ENCODE results near the gene PLAC1.

The PLAC1 gene

DNA sequence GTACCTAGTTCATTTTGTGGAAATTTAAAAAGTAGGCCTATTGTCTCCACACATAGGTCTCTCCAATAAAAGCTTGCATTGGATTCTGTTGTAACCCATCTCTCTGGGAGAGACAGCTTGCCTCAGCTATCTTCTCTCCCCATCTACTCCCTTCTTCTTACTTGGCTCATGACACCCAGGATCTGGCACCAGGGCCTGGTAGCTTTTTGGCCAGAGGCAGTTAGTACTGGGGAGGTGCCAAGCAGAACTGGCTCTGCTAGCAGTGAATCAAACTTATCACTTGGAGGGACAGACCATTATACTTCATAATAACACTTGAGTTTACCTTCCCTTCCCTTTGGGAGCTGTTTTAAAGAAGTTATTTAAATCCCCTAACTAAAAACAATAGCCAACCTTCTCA, 31.8 kb downstream of the PLAC1 start:
- Histone ChIP-seq H3K27me3 (ENCODE audit: insufficient read depth, low read depth, severe bottlenecking) (no peaks in the 10 kb centered on the region), H3K9me3 (ENCODE audit: severe bottlenecking) (no peaks in the 10 kb centered on the region), H3K36me3 (no peaks in the 10 kb centered on the region), H3K27ac (no peak overlapping the region), H3K4me3 (ENCODE audit: low read depth, low read length) (no peak overlapping the region)
- no peak for DNase-seq
- TF ChIP-seq, protein P1, sequence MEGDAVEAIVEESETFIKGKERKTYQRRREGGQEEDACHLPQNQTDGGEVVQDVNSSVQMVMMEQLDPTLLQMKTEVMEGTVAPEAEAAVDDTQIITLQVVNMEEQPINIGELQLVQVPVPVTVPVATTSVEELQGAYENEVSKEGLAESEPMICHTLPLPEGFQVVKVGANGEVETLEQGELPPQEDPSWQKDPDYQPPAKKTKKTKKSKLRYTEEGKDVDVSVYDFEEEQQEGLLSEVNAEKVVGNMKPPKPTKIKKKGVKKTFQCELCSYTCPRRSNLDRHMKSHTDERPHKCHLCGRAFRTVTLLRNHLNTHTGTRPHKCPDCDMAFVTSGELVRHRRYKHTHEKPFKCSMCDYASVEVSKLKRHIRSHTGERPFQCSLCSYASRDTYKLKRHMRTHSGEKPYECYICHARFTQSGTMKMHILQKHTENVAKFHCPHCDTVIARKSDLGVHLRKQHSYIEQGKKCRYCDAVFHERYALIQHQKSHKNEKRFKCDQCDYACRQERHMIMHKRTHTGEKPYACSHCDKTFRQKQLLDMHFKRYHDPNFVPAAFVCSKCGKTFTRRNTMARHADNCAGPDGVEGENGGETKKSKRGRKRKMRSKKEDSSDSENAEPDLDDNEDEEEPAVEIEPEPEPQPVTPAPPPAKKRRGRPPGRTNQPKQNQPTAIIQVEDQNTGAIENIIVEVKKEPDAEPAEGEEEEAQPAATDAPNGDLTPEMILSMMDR (IDR thresholded peaks at IDR 0.05; ENCODE audit: low read depth, low read length): no peak

DNA sequence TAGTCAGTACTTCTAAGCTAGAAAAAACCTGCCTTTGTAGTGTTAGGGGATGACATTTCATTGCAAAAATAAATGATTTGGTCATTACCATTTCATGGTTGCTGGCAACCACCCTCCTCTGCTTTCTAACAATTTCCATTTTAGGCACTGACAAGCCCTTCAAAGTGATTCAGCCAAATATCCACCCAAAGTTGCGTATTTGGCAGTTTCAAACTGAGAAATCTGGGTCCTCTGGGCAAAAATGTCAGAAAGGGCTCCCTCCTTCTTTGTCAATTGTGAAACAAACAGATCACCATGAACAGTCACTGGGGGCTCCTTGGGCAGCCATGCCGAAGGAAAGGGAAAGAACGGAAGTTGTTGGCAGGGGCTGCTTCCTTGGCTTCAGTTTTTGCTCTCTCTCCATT, 33.0 kb downstream of the PLAC1 start:
- H3K36me3 ChIP-seq: no peaks in the 10 kb centered on the region
- DNase-seq: no peak
- no peak overlapping the region for H3K4me3 ChIP-seq (ENCODE audit: low read depth, low read length)
- TF ChIP-seq, protein P1 (IDR thresholded peaks at IDR 0.05; ENCODE audit: low read depth, low read length): no peak
- no peak overlapping the region for H3K27ac ChIP-seq
- H3K27me3 ChIP-seq (ENCODE audit: insufficient read depth, low read depth, severe bottlenecking): no peaks in the 10 kb centered on the region
- no peaks in the 10 kb centered on the region for H3K9me3 ChIP-seq (ENCODE audit: severe bottlenecking)

DNA sequence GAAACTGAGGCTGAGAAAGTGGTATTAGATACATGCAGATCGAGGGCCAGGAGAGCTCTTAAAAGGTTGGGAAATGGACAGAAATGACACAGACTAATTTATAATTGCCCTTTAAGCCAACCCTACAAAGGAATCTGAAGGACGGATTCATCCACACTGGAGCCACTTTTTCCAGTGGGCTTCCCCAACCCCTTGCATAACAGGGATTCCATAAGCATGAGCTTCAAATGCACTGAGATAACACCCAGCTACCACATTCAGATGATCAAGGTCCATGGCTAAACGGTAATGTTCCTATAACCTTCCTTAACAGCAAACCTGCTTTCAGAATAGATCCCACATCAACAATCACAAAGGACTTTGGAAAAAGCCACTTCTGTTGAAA, 34.2 kb downstream of the PLAC1 start:
- H3K27me3 ChIP-seq (ENCODE audit: insufficient read depth, low read depth, severe bottlenecking): no peaks in the 10 kb centered on the region
- TF ChIP-seq, protein P1 (IDR thresholded peaks at IDR 0.05; ENCODE audit: low read depth, low read length): no peak
- H3K9me3 ChIP-seq (ENCODE audit: severe bottlenecking): no peaks in the 10 kb centered on the region
- no peak for DNase-seq
- no peaks in the 10 kb centered on the region for H3K36me3 ChIP-seq
- H3K27ac ChIP-seq: no peak overlapping the region
- H3K4me3 ChIP-seq (ENCODE audit: low read depth, low read length): no peak overlapping the region

DNA sequence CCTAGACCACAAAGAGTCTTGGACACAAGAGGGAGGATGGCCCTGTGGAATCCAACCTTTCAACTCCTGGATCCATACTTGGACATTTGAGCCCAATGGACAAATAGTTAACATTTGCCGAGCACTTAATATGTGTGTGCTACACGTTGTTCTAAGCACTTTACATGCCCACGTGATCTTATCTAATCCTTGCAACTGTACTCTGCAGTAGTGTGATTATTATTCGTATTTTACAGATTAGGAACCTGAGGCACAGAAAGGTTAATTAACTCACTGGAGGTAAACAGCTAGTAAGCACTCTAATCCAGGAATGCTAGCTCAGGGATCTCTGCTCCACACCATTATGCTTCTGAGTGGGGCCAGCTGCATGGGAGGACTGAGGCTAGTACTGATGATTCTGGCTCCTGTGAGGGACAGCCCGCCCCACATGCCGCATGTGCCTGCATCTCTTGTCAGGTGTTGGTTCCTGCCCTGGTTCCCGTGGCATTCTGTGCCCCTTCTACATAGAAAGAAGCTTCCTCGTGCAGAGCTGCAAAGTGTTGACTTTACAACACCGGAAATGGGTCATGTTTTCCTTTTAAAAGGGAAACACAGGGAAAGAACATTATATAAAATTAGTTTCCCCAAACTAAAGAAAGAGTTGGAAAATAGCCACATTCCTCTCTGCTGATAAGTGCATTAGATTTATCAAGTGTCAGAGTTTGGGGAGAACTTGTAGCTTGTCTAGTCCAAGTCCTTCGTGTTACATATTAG, 34.8 kb downstream of the PLAC1 start:
- no peak overlapping the region for H3K27ac ChIP-seq
- no peak for DNase-seq
- no peaks in the 10 kb centered on the region for H3K9me3 ChIP-seq (ENCODE audit: severe bottlenecking)

DNA sequence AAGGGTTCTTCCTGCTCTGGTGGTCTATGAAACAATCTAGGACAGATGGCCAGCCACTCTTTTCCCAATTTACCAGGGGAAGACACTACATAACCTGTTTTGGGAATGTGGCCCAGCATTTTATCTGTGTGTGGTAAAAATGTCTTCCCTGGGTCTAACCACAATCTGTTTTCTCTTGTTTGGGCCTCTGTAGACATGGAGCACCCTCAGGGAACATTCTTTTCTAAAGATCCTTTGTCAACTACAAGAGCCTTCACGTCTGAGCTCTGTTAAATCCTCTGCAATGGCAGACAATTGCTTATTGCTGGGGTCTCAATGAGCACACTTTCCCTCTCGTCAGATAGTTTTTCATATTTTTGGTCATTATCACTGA, 35.5 kb downstream of the PLAC1 start:
- no peaks in the 10 kb centered on the region for H3K9me3 ChIP-seq (ENCODE audit: severe bottlenecking)
- TF ChIP-seq, protein P1 (IDR thresholded peaks at IDR 0.05; ENCODE audit: low read depth, low read length): no peak
- no peak for DNase-seq
- no peaks in the 10 kb centered on the region for H3K36me3 ChIP-seq
- H3K27ac ChIP-seq: no peak overlapping the region
- H3K27me3 ChIP-seq (ENCODE audit: insufficient read depth, low read depth, severe bottlenecking): peaks cover 3% of the 10 kb centered on the region
- H3K4me3 ChIP-seq (ENCODE audit: low read depth, low read length): no peak overlapping the region

More for the DNA sequence above, 34.8 kb downstream of the PLAC1 start:
- H3K36me3 ChIP-seq: no peaks in the 10 kb centered on the region
- H3K27me3 ChIP-seq (ENCODE audit: insufficient read depth, low read depth, severe bottlenecking): peaks cover 3% of the 10 kb centered on the region
- TF ChIP-seq, protein P1 (IDR thresholded peaks at IDR 0.05; ENCODE audit: low read depth, low read length): no peak
- H3K4me3 ChIP-seq (ENCODE audit: low read depth, low read length): no peak overlapping the region
